ENCODE measurements around the gene SFT2D1. TPM values are rescaled to one million over a fixed set of nuclear protein-coding genes. Genes with fewer than 3 reads are reported as not detected.

Gene SFT2D1
- total RNA-seq, 4 donors from 2014 or later, result 36.8 to 53.5 (median 48.4) TPM

GRCh38 chr6:166331503-166332415, 10.6 kb downstream of the SFT2D1 start:
- Histone ChIP-seq H3K4me3 (replicated peaks in 1 of 3) (no peak overlapping the region), H3K4me1 (peaks cover 0 to 8% of the 10 kb centered on the region in 2 donors), H3K9me3 (no peaks in the 10 kb centered on the region), H3K27ac (no peak overlapping the region), H3K36me3 (no peaks in the 10 kb centered on the region), H3K27me3 (no peaks in the 10 kb centered on the region)
- intact Hi-C loops (cut with DNase I), result loop anchor here (10.0 kb wide), 1 partner anchor 53 kb away; the partner anchor contains the start of gene MPC1
- WGBS, 2 donors, result 90 to 91% methylated on average over 13 of the region's 13 CpGs
- no peak for DNase-seq
- TF ChIP-seq POLR2A (IDR thresholded peaks at IDR 0.05), result no peak
- no peak for TF ChIP-seq CTCF (IDR thresholded peaks at IDR 0.05)

- no peaks in the 10 kb centered on the region for H3K36me3 ChIP-seq
- intact Hi-C loops (cut with DNase I), result loop anchor here (10.0 kb wide), 1 partner anchor 54 kb away; the partner anchor contains the start of gene MPC1
Observed at GRCh38 chr6:166330612-166331011, 11.7 kb downstream of the SFT2D1 start.

GRCh38 chr6:166325383-166326042, 16.8 kb downstream of the SFT2D1 start:
- peaks cover 0 to 4% of the 10 kb centered on the region in 2 donors for H3K4me1 ChIP-seq
- 86 to 87% methylated on average over 6 of the region's 6 CpGs for WGBS, 2 donors
- peaks cover 5 to 15% of the 10 kb centered on the region in 2 donors for H3K36me3 ChIP-seq
- H3K27me3 ChIP-seq, result no peaks in the 10 kb centered on the region
- intact Hi-C loops (cut with DNase I), result no loop called here
- H3K27ac ChIP-seq, result no peak overlapping the region
- no peak overlapping the region for H3K4me3 ChIP-seq (replicated peaks in 1 of 3)
- H3K9me3 ChIP-seq, result no peaks in the 10 kb centered on the region
- TF ChIP-seq CTCF (IDR thresholded peaks at IDR 0.05), result no peak
- TF ChIP-seq POLR2A (IDR thresholded peaks at IDR 0.05), result no peak
- DNase-seq, result no peak

More at GRCh38 chr6:166330612-166331011, 11.7 kb downstream of the SFT2D1 start:
- 29 to 36% methylated on average over 11 of the region's 11 CpGs for WGBS, 2 donors
- DNase-seq, result peak; percentile 38 to 49
- Histone ChIP-seq H3K9me3 (no peaks in the 10 kb centered on the region), H3K27ac (no peak overlapping the region), H3K4me1 (peaks cover 0 to 8% of the 10 kb centered on the region in 2 donors), H3K4me3 (replicated peaks in 1 of 3) (no peak overlapping the region), H3K27me3 (no peaks in the 10 kb centered on the region)
- TF ChIP-seq POLR2A (IDR thresholded peaks at IDR 0.05) (no peak), CTCF (IDR thresholded peaks at IDR 0.05) (no peak)

GRCh38 chr6:166323395-166323794, 18.9 kb downstream of the SFT2D1 start:
- intact Hi-C loops (cut with DNase I), result no loop called here
- Histone ChIP-seq H3K4me3 (replicated peaks in 1 of 3) (no peak overlapping the region), H3K4me1 (no peaks in the 10 kb centered on the region), H3K27ac (no peak overlapping the region), H3K36me3 (peaks cover 13 to 18% of the 10 kb centered on the region in 2 donors), H3K9me3 (no peaks in the 10 kb centered on the region), H3K27me3 (no peaks in the 10 kb centered on the region)
- WGBS, 2 donors, result 90 to 91% methylated on average over 5 of the region's 5 CpGs
- no peak for DNase-seq
- TF ChIP-seq CTCF (IDR thresholded peaks at IDR 0.05) (no peak), POLR2A (IDR thresholded peaks at IDR 0.05) (no peak)
